Caco-2 (cell line): ENCODE results near the gene UBE2D4. TPM values are rescaled to one million over a fixed set of nuclear protein-coding genes. Genes with fewer than 3 reads are reported as not detected.
"Not testable (repeated sequence)": the region's sequence is repeated elsewhere in the genome, so short reads cannot be mapped to it uniquely, and the experiment has no call there.

Source experiments
- BruUV-seq: library from RNA; stranded (reverse); fragments of 400-500 nt; replicated peaks from 2 replicates; lab custom pipeline; 2021; lab: Mats Ljungman, UMichigan
- CTCF ChIA-PET: fragments of 300-600 bp; sonication (Branson Sonifier 250); formaldehyde crosslinking; loops from one replicate; lab custom pipeline; 2022; ENCODE audit warnings: antibody characterized with exemption; lab: Charles Lee
- POLR2A ChIA-PET: fragments of 300-600 bp; sonication (Branson Sonifier 250); formaldehyde crosslinking; loops from one replicate; lab custom pipeline; 2022; ENCODE audit warnings: antibody characterized with exemption; lab: Charles Lee
- DNase-seq, 2 experiments: peaks; one replicate each; pipeline versions ENCODE4 v3.0.0 to v3.0.0-alpha.2; 2020 to 2022
- H3K27me3 ChIP-seq: replicated peaks from 2 replicates; pipeline ENCODE4 v1.6.0; 2011; ENCODE audit warnings: low read length; ENCODE audit not compliant: control insufficient read depth, insufficient read depth
- H3K36me3 ChIP-seq: 2 replicates; pipeline ENCODE4 v1.5.1; 2011; ENCODE audit warnings: low read length; ENCODE audit not compliant: control insufficient read depth, insufficient read depth
- H3K4me1 ChIP-seq: fragments of 250-450 bp; sonication (Bioruptor Pico); 2 replicates; pipeline ENCODE4 v1.5.1; 2020; ENCODE audit warnings: mild to moderate bottlenecking
- H3K4me3 ChIP-seq: 2 replicates; pipeline ENCODE4 v1.5.1; 2011; ENCODE audit warnings: low read depth, mild to moderate bottlenecking, control low read depth, low read length
- H3K9me3 ChIP-seq: fragments of 250-450 bp; sonication (Bioruptor Pico); 2 replicates; pipeline ENCODE4 v1.5.1; 2020; ENCODE audit warnings: mild to moderate bottlenecking, moderate library complexity
- H3K27ac Mint-ChIP-seq: one replicate; pipeline ENCODE4 v1.8.0; 2022; ENCODE audit warnings: mixed read lengths; ENCODE audit not compliant: unreplicated experiment
- H3K27me3 Mint-ChIP-seq: one replicate; pipeline ENCODE4 v1.8.0; 2022; ENCODE audit warnings: mixed read lengths; ENCODE audit not compliant: insufficient read depth, unreplicated experiment
- H3K36me3 Mint-ChIP-seq: one replicate; pipeline ENCODE4 v1.8.0; 2022; ENCODE audit warnings: mild to moderate bottlenecking, mixed read lengths; ENCODE audit not compliant: insufficient read depth, unreplicated experiment
- H3K4me1 Mint-ChIP-seq: one replicate; pipeline ENCODE4 v1.8.0; 2022; ENCODE audit warnings: low read depth, mixed read lengths; ENCODE audit not compliant: unreplicated experiment
- H3K4me3 Mint-ChIP-seq: one replicate; pipeline ENCODE4 v1.8.0; 2022; ENCODE audit warnings: mild to moderate bottlenecking, moderate library complexity, mixed read lengths; ENCODE audit not compliant: unreplicated experiment
- H3K9me3 Mint-ChIP-seq: one replicate; pipeline ENCODE4 v1.8.0; 2022; ENCODE audit warnings: mixed read lengths; ENCODE audit not compliant: unreplicated experiment
- intact Hi-C: fragments of 100-400 bp; cut with micrococcal nuclease; formaldehyde crosslinking; loops from one replicate; pipeline ENCODE4 v1.10.0; 2022; ENCODE audit not compliant: unreplicated experiment
- total RNA-seq: library from RNA; stranded (reverse); gene quantifications from 2 replicates; pipeline ENCODE4 v1.2.3, GENCODE V29; 2022
- TF ChIP-seq, protein P1 (sequence below), 2 experiments: fragments of 200-600 bp in 1 of 2; IDR thresholded peaks; 1 replicate in 1 of 2; 2 replicates in 1 of 2; pipeline versions ENCODE4 v1.5.1 to v1.8.0; 2011 to 2022; ENCODE audit warnings: antibody characterized with exemption in 1 of 2, control low read depth in 1 of 2, inconsistent platforms in 1 of 2, low read depth in 1 of 2, low read length in 1 of 2, mild to moderate bottlenecking in 1 of 2, moderate library complexity in 1 of 2; ENCODE audit not compliant: insufficient read depth in 1 of 2, severe bottlenecking in 1 of 2, unreplicated experiment in 1 of 2

The UBE2D4 gene
- total RNA-seq, 1 experiment from 2014 or later: 15.4 TPM

DNA sequence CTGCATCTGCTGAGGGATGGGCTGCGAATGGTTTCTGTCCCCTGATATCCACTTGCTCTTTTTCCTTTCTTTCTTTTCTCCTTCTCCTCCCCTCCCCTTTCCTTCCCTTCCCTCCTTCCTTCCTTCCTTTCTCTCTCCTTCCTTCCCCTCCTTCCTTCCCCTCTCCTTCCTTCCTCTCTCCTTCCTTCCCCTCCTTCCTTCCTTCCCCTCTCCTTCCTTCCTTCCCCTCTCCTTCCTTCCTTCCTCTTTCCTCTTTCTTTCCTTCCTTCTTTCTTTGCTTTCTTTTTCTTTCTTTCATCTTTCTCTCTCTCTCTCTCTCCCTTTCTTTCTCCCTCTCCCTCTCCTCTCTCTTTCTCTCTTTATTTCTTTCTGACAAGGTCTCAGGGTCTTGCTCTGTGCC is 51.3 kb downstream of the UBE2D4 start:
- no peak overlapping the region for H3K27ac Mint-ChIP-seq
- Histone ChIP-seq H3K27me3 (no peaks in the 10 kb centered on the region), H3K36me3 (no peaks in the 10 kb centered on the region), H3K4me1 (no peaks in the 10 kb centered on the region), H3K9me3 (no peaks in the 10 kb centered on the region), H3K4me3 (no peak overlapping the region)
- no peaks in the 10 kb centered on the region for H3K9me3 Mint-ChIP-seq
- no peak for DNase-seq
- no peak overlapping the region for H3K4me3 Mint-ChIP-seq
- no TSS peak for BruUV-seq
- no peaks in the 10 kb centered on the region for H3K4me1 Mint-ChIP-seq
- no peaks in the 10 kb centered on the region for H3K27me3 Mint-ChIP-seq
- TF ChIP-seq, protein P1, sequence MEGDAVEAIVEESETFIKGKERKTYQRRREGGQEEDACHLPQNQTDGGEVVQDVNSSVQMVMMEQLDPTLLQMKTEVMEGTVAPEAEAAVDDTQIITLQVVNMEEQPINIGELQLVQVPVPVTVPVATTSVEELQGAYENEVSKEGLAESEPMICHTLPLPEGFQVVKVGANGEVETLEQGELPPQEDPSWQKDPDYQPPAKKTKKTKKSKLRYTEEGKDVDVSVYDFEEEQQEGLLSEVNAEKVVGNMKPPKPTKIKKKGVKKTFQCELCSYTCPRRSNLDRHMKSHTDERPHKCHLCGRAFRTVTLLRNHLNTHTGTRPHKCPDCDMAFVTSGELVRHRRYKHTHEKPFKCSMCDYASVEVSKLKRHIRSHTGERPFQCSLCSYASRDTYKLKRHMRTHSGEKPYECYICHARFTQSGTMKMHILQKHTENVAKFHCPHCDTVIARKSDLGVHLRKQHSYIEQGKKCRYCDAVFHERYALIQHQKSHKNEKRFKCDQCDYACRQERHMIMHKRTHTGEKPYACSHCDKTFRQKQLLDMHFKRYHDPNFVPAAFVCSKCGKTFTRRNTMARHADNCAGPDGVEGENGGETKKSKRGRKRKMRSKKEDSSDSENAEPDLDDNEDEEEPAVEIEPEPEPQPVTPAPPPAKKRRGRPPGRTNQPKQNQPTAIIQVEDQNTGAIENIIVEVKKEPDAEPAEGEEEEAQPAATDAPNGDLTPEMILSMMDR (IDR thresholded peaks at IDR 0.05; ENCODE audit: insufficient read depth in 1 of 2, low read depth in 1 of 2, low read length in 1 of 2, severe bottlenecking in 1 of 2, unreplicated experiment in 1 of 2): no peak
- intact Hi-C loops: no loop called here
- H3K36me3 Mint-ChIP-seq: peaks cover 11% of the 10 kb centered on the region
- ChIA-PET POLR2A (no interaction called here), CTCF (no interaction called here)

DNA sequence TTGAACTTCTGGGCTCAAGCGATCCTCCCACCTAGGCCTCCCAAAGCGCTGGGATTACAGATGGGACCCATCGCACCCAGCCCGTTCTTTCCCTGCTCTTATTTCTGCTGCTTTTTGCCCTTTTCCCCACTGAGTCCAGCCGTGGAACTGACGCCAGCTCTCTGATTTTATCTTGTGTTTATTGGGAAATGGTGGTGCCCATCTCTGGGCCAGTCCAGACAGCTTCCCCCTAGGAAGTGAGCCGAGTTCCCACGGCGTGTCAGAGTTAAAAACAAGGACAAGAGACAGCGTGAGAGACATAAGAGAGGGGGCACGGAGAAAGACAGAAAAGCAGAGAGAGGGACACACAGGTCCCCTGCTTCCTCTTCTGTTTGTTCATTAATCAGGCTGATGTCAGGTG is 51.9 kb downstream of the UBE2D4 start:
- H3K4me1 Mint-ChIP-seq, H3K4me1 ChIP-seq, H3K36me3 ChIP-seq, H3K9me3 Mint-ChIP-seq, BruUV-seq, CTCF ChIA-PET, H3K4me3 ChIP-seq, H3K4me3 Mint-ChIP-seq, H3K27ac Mint-ChIP-seq, H3K27me3 Mint-ChIP-seq, H3K9me3 ChIP-seq, POLR2A ChIA-PET, H3K27me3 ChIP-seq, DNase-seq, intact Hi-C loops: not testable (repeated sequence)
- H3K36me3 Mint-ChIP-seq: peaks cover 11% of the 10 kb centered on the region

DNA sequence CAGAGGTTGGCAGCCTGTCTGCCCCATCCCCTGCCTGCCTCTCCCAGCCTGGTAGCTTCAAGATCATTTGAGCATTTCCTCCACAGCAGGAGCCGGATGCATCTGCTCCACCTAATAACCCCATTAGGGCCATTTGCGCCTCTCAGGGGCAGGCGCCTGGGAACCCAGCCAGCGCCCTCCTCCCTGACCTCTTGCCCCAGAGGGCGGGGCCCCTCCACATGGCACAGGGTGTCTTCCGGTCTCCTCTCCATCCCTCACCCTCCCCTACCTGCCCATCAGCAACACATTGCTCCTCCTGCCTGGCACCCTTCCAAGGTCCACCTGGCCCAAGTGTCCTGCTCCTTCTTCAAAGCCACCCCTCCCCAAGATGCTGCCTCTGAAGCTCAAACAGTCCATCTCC is 56.6 kb downstream of the UBE2D4 start:
- BruUV-seq, H3K36me3 ChIP-seq, H3K27ac Mint-ChIP-seq, H3K27me3 Mint-ChIP-seq, DNase-seq, H3K4me3 Mint-ChIP-seq, H3K4me1 ChIP-seq, H3K4me1 Mint-ChIP-seq, intact Hi-C loops, POLR2A ChIA-PET, H3K9me3 ChIP-seq, H3K4me3 ChIP-seq, H3K9me3 Mint-ChIP-seq, H3K27me3 ChIP-seq, CTCF ChIA-PET: not testable (repeated sequence)
- peaks cover 16% of the 10 kb centered on the region for H3K36me3 Mint-ChIP-seq

DNA sequence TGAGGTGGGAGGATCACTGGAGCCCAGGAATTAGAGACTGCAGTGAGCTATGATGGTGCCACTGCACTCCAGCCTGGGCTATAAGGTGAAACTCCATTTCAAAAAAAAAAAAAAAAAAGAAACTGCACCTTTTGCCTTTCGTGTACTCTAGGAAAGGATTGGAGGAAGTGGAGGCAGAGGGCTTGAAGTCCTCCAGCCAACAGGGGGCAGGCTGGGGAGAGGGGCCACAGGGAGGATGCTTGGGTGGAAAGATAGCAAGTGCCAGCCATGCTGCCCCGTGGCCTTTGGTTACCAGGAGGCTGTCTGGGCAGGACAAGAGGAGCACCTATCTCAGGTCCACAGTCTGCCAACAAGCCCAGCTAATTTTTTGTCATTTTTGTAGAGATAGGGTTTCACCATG is 57.5 kb downstream of the UBE2D4 start:
- H3K9me3 Mint-ChIP-seq, H3K4me3 Mint-ChIP-seq, H3K27ac Mint-ChIP-seq, H3K9me3 ChIP-seq, BruUV-seq, H3K27me3 Mint-ChIP-seq, intact Hi-C loops, H3K36me3 Mint-ChIP-seq, H3K27me3 ChIP-seq, H3K4me1 Mint-ChIP-seq, H3K36me3 ChIP-seq, POLR2A ChIA-PET, DNase-seq, H3K4me1 ChIP-seq, H3K4me3 ChIP-seq: not testable (repeated sequence)
- CTCF ChIA-PET: interaction anchor here (0.7 kb wide), 1 partner anchor 59 kb away, joined by 4 read pairs; no protein-coding TSS in a partner anchor
